GM23338 (cell line): Measurements from ENCODE around the gene ZNF280D.

ENCODE experiments used
- CREB1 ChIP-seq: fragments of 250-450 bp; sonication (Bioruptor Pico); IDR thresholded peaks from 2 replicates; pipeline ENCODE4 v1.5.0; 2020; ENCODE audit warnings: low read depth, mild to moderate bottlenecking, moderate library complexity
- ETS1 ChIP-seq: IDR thresholded peaks from 2 replicates; pipeline ENCODE4 v1.6.1; 2016; ENCODE audit warnings: antibody characterized with exemption
- EZH2 ChIP-seq: fragments of 200-600 bp; sonication (generic); IDR thresholded peaks from one replicate; pipeline ENCODE4 v1.8.0; 2017; ENCODE audit warnings: antibody characterized with exemption, mild to moderate bottlenecking, low read depth; ENCODE audit not compliant: unreplicated experiment
- JUNB ChIP-seq: IDR thresholded peaks from one replicate; pipeline ENCODE4 v1.6.1; 2016; ENCODE audit warnings: antibody characterized with exemption; ENCODE audit not compliant: unreplicated experiment
- POLR2AphosphoS5 ChIP-seq: IDR thresholded peaks from 2 replicates; pipeline ENCODE4 v1.6.1; 2016; ENCODE audit warnings: antibody characterized with exemption, low read depth
- TF ChIP-seq, protein P1 (sequence below), 2 experiments: fragments of 200-600 bp in 1 of 2; sonication (generic) in 1 of 2; conservative IDR thresholded peaks; 2 replicates each; pipeline versions ENCODE4 v1.5.1 to v1.6.1; 2016 to 2017; ENCODE audit warnings: antibody characterized with exemption in 2 of 2, low read depth in 2 of 2, mild to moderate bottlenecking in 2 of 2, moderate library complexity in 1 of 2

DNA sequence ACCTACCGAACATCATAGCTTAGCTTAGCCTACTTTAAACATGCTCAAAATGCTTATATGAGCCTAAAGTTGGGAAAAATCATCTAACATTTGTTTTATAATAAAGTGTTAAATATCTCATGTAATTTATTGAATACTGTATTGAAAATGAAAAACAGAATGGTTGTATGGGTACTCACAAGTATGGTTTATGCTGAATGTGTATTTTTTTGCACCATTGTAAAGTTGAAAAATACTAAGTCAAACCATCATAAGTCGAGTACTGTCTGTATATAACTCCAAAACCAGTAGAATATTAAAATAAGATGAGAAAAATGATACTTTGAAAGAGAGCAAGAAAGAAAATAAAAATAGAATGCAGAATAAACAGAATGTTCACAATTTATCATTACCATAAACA, 115.7 kb downstream of the ZNF280D start:
- TF ChIP-seq POLR2AphosphoS5 (no peak), EZH2 (no peak), ETS1 (no peak), CREB1 (CRISPR knock-in tag) (no peak), JUNB (no peak)
- TF ChIP-seq, protein P1, sequence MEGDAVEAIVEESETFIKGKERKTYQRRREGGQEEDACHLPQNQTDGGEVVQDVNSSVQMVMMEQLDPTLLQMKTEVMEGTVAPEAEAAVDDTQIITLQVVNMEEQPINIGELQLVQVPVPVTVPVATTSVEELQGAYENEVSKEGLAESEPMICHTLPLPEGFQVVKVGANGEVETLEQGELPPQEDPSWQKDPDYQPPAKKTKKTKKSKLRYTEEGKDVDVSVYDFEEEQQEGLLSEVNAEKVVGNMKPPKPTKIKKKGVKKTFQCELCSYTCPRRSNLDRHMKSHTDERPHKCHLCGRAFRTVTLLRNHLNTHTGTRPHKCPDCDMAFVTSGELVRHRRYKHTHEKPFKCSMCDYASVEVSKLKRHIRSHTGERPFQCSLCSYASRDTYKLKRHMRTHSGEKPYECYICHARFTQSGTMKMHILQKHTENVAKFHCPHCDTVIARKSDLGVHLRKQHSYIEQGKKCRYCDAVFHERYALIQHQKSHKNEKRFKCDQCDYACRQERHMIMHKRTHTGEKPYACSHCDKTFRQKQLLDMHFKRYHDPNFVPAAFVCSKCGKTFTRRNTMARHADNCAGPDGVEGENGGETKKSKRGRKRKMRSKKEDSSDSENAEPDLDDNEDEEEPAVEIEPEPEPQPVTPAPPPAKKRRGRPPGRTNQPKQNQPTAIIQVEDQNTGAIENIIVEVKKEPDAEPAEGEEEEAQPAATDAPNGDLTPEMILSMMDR (conservative IDR thresholded peaks at IDR 0.05; ENCODE audit: low read depth in 2 of 2): no peak
